CD4-positive, alpha-beta T cell (primary cell): ENCODE measurements around the gene F10. TPM values are rescaled to one million over a fixed set of nuclear protein-coding genes. Genes with fewer than 3 reads are reported as not detected.

ENCODE experiments used
- ATAC-seq: fragments of 200-7000 bp; cut with Tn5 transposase; one replicate; pipeline ENCODE4 v1.10.0; 2022; ENCODE audit warnings: mild to moderate bottlenecking; ENCODE audit not compliant: poor library complexity
- CTCF ChIA-PET: fragments of 350-600 bp; sonication (Branson Sonifier 250); formaldehyde crosslinking; loops from one replicate; lab custom pipeline; 2021; ENCODE audit warnings: antibody characterized with exemption, inconsistent platforms; lab: Charles Lee
- POLR2A ChIA-PET: fragments of 350-600 bp; sonication (Branson Sonifier 250); formaldehyde crosslinking; loops from one replicate; lab custom pipeline; 2021; ENCODE audit warnings: antibody characterized with exemption, inconsistent platforms; lab: Charles Lee
- DNase-seq, 14 experiments: peaks; one replicate each; pipeline ENCODE4 v3.0.0-alpha.2; 2013 to 2020; ENCODE audit warnings: mixed read lengths in 2 of 14
- H3K27ac ChIP-seq, 2 donors: one replicate each; pipeline versions ENCODE4 v1.5.1 to v1.7.0; 2013; ENCODE audit warnings: low read length in 2 of 2, low read depth in 1 of 2, mild to moderate bottlenecking in 1 of 2
- H3K27me3 ChIP-seq, 2 experiments: 1 replicate in 1 of 2; 2 replicates in 1 of 2; pipeline versions ENCODE4 v1.6.1 to v1.7.0; 2013; ENCODE audit warnings: low read length in 2 of 2, control low read depth in 1 of 2, mild to moderate bottlenecking in 1 of 2, moderate library complexity in 1 of 2; ENCODE audit not compliant: insufficient read depth in 2 of 2, control insufficient read depth in 1 of 2
- H3K36me3 ChIP-seq: one replicate; pipeline ENCODE4 v1.6.1; 2013; ENCODE audit warnings: low read length, control low read depth; ENCODE audit not compliant: insufficient read depth
- H3K4me1 ChIP-seq: one replicate; pipeline ENCODE4 v1.6.1; 2013; ENCODE audit warnings: low read length, control low read depth; ENCODE audit not compliant: insufficient read depth
- H3K4me3 ChIP-seq: one replicate; pipeline ENCODE4 v1.5.1; 2013; ENCODE audit warnings: mild to moderate bottlenecking, low read length, moderate library complexity
- H3K9me3 ChIP-seq, 2 experiments: 1 replicate in 1 of 2; 2 replicates in 1 of 2; pipeline versions ENCODE4 v1.6.1 to v1.7.0; 2013; ENCODE audit warnings: low read length in 2 of 2, mild to moderate bottlenecking in 2 of 2, control low read depth in 1 of 2, moderate library complexity in 1 of 2; ENCODE audit not compliant: control insufficient read depth in 1 of 2, insufficient read depth in 1 of 2
- H3K27ac Mint-ChIP-seq: one replicate; pipeline ENCODE4 v1.8.0; 2020; ENCODE audit warnings: mixed read lengths
- H3K27me3 Mint-ChIP-seq: one replicate; pipeline ENCODE4 v1.8.0; 2021; ENCODE audit warnings: mixed read lengths
- H3K36me3 Mint-ChIP-seq: one replicate; pipeline ENCODE4 v1.8.0; 2021; ENCODE audit warnings: low read depth, mixed read lengths
- H3K4me1 Mint-ChIP-seq: one replicate; pipeline ENCODE4 v1.8.0; 2021; ENCODE audit warnings: low read depth, mixed read lengths
- H3K4me3 Mint-ChIP-seq: one replicate; pipeline ENCODE4 v1.8.0; 2020; ENCODE audit warnings: mild to moderate bottlenecking, mixed read lengths
- H3K9me3 Mint-ChIP-seq: one replicate; pipeline ENCODE4 v1.8.0; 2020; ENCODE audit warnings: mixed read lengths
- CTCF ChIP-seq: fragments of 200-600 bp; IDR thresholded peaks from one replicate; pipeline ENCODE4 v1.8.0; 2022; ENCODE audit warnings: antibody characterized with exemption, mild to moderate bottlenecking
- intact Hi-C, 2 experiments: fragments of 100-400 bp; cut with DNase I in 1 of 2; cut with micrococcal nuclease in 1 of 2; formaldehyde crosslinking; loops; one replicate each; pipeline versions ENCODE4 v1.15.1 to v1.9.0; 2023 to 2025; cut with DNase I, micrococcal nuclease
- total RNA-seq, 174 experiments: library from RNA in 2 of 174; stranded (reverse) in 2 of 174; gene quantifications; one replicate each; pipeline ENCODE4 v1.2.3 and lab custom pipeline; 2021 to 2026

Gene F10
- total RNA-seq, 2 experiments from 2014 or later: not detected

DNA sequence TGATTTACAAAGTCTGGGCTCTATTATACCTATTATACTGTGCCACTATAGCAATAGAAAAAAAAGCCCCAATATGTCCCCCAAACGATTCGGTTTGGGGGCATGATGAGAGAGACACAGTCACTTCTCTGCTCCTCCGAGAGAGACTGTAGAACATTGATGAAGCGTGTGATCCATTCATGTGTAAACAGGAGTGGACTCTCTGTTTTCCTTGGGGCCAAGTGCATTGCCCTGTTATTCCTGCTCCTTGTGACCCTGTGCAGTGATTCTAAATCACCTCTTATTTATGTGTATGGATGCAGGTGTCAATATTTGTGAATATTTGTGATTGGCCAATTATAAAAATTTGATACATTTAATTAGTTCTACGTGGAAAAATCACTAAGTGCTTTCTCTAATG, 17.0 kb downstream of the F10 start:
- H3K27ac ChIP-seq: no peak overlapping the region
- TF ChIP-seq CTCF: no peak
- intact Hi-C loops: no loop called here
- Mint-ChIP-seq H3K4me1 (no peaks in the 10 kb centered on the region), H3K27me3 (no peaks in the 10 kb centered on the region), H3K9me3 (no peaks in the 10 kb centered on the region), H3K27ac (no peak overlapping the region), H3K36me3 (no peaks in the 10 kb centered on the region), H3K4me3 (no peak overlapping the region)
- ChIA-PET POLR2A (no interaction called here), CTCF (no interaction called here)
- no peaks in the 10 kb centered on the region for H3K9me3 ChIP-seq
- no peak overlapping the region for H3K4me3 ChIP-seq
- DNase-seq (no peak), ATAC-seq (no peak)
- no peaks in the 10 kb centered on the region for H3K4me1 ChIP-seq
- H3K36me3 ChIP-seq: no peaks in the 10 kb centered on the region
- H3K27me3 ChIP-seq: no peaks in the 10 kb centered on the region

DNA sequence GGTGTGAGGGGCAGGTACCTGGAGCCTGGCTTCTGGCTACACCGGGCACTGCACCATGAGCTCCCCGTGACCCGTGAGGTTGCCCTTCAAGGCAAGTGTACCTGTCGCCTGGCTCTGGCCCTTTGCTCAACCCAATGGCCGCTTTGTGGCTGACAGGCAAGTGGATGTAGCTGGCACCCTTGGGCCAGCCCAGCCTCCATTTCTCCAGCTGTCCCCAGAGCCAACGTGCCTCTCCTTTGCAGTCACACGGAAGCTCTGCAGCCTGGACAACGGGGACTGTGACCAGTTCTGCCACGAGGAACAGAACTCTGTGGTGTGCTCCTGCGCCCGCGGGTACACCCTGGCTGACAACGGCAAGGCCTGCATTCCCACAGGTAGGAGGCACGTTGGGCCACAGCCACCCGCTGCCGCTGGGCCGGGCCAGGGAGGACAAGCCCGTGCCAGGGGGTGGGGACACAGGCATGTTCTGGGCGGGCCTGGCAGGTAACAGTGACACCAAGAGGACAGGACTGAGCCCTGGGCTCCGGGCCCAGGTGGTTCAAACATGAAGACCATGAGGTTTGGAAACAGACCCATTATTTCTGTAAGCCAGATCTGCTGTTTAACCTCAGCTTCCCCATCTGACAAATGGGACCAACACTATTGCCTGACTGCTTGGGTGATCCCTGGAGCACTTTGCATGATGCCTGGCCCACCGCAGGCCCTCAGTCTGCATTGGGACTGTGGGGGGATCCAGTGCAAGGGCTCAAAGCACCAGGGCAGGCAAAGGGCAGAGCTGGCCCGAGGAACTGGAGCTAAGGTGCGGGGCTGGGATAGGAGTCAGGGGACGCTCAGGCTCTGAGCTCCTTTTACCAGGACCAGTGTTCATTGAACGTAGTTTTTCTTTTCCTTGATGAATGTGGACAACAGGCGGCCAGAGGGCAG, 18.3 kb downstream of the F10 start:
- intact Hi-C loops: no loop called here
- no peak for TF ChIP-seq CTCF
- Mint-ChIP-seq H3K4me1 (no peaks in the 10 kb centered on the region), H3K27ac (no peak overlapping the region), H3K36me3 (no peaks in the 10 kb centered on the region), H3K27me3 (no peaks in the 10 kb centered on the region), H3K4me3 (no peak overlapping the region), H3K9me3 (no peaks in the 10 kb centered on the region)
- no peak for DNase-seq
- Histone ChIP-seq H3K36me3 (no peaks in the 10 kb centered on the region), H3K27ac (no peak overlapping the region), H3K4me1 (no peaks in the 10 kb centered on the region), H3K4me3 (no peak overlapping the region), H3K27me3 (peaks cover 0 to 2% of the 10 kb centered on the region in 2 experiments), H3K9me3 (peaks cover 0 to 2% of the 10 kb centered on the region in 2 experiments)
- POLR2A ChIA-PET: no interaction called here
- no peak for ATAC-seq
- CTCF ChIA-PET: no interaction called here

GRCh38 chr13:113141601-113141970, 19.0 kb downstream of the F10 start:
- ChIA-PET CTCF (no interaction called here), POLR2A (no interaction called here)
- intact Hi-C loops: no loop called here
- Histone ChIP-seq H3K36me3 (no peaks in the 10 kb centered on the region), H3K9me3 (peaks cover 0 to 7% of the 10 kb centered on the region in 2 experiments), H3K4me3 (no peak overlapping the region), H3K27me3 (peaks cover 0 to 3% of the 10 kb centered on the region in 2 experiments), H3K4me1 (no peaks in the 10 kb centered on the region), H3K27ac (no peak overlapping the region)
- H3K27ac Mint-ChIP-seq: no peak overlapping the region
- H3K4me3 Mint-ChIP-seq: no peak overlapping the region
- DNase-seq (no peak), ATAC-seq (no peak)
- H3K36me3 Mint-ChIP-seq: no peaks in the 10 kb centered on the region
- H3K27me3 Mint-ChIP-seq: no peaks in the 10 kb centered on the region
- H3K4me1 Mint-ChIP-seq: no peaks in the 10 kb centered on the region
- no peak for TF ChIP-seq CTCF
- H3K9me3 Mint-ChIP-seq: no peaks in the 10 kb centered on the region
